Stomach (tissue), 8 donors: ENCODE measurements around the gene RNF34. TPM values are rescaled to one million over a fixed set of nuclear protein-coding genes. Genes with fewer than 3 reads are reported as not detected.

Experiments
- polyA plus RNA-seq, 3 donors: library from polyadenylated mRNA; stranded (reverse); fragments of 200-250 nt; gene quantifications; one replicate each; pipeline ENCODE4 v1.2.3, GENCODE V29; 2013
- total RNA-seq, 5 donors: library from RNA; depleted of rRNA; stranded (reverse); fragments of >200 nt; gene quantifications; one replicate each; pipeline versions ENCODE4 v1.1.0 to v1.2.3, GENCODE V29; 2014 to 2016
- donor health status: healthy with polysubstance abuse.
- donor health status: Bipolar disorder and iron deficiency.
- donor health status: healthy.

RNF34 gene
- total and polyA plus RNA-seq, 8 donors = 9.8 to 258 (median 34.7) TPM

Other genes starting within 250 kb of the RNF34 start
- gene P2RX4, start 190.0 kb upstream of the RNF34 start, total RNA-seq = 10 to 100 TPM; 13.8 to 65.2 (median 28.8) TPM
- 10 to 100 TPM; 14.1 to 29.5 (median 24.0) TPM for gene P2RX4, start 190.0 kb upstream of the RNF34 start, polyA plus RNA-seq
- gene CAMKK2, start 103.4 kb upstream of the RNF34 start, total RNA-seq = 10 to 100 TPM; 16.3 to 46.4 (median 35.3) TPM
- gene CAMKK2, start 103.4 kb upstream of the RNF34 start, polyA plus RNA-seq = 10 to 100 TPM; 14.9 to 22.4 (median 15.4) TPM
- gene ANAPC5, start 47.7 kb upstream of the RNF34 start, total RNA-seq = 100 to 1,000 TPM in 4 of 5 donors, 10 to 100 TPM in 1; 95.7 to 228 (median 157) TPM
- 100 to 1,000 TPM in 2 of 3 donors, 10 to 100 TPM in 1; 81.2 to 108 (median 106) TPM for gene ANAPC5, start 47.7 kb upstream of the RNF34 start, polyA plus RNA-seq
- 10 to 100 TPM in 4 of 5 donors, 1 to 10 TPM in 1; 5.8 to 72.8 (median 17.1) TPM for gene KDM2B, start 180.9 kb downstream of the RNF34 start, total RNA-seq
- gene KDM2B, start 180.9 kb downstream of the RNF34 start, polyA plus RNA-seq = 1 to 10 TPM; 7.8 to 9.0 (median 8.0) TPM
- gene ORAI1, start 226.4 kb downstream of the RNF34 start, total RNA-seq = 10 to 100 TPM in 2 of 5 donors, 1 to 10 TPM in 2, under 1 TPM in 1; 0.45 to 37.9 (median 7.9) TPM
- gene ORAI1, start 226.4 kb downstream of the RNF34 start, polyA plus RNA-seq = 10 to 100 TPM in 1 of 3 donors, 1 to 10 TPM in 2; 5.5 to 13.7 (median 9.3) TPM